ENCODE data around the gene CYP2A7. TPM values are rescaled to one million over a fixed set of nuclear protein-coding genes. Genes with fewer than 3 reads are reported as not detected.

Gene CYP2A7, protein sequence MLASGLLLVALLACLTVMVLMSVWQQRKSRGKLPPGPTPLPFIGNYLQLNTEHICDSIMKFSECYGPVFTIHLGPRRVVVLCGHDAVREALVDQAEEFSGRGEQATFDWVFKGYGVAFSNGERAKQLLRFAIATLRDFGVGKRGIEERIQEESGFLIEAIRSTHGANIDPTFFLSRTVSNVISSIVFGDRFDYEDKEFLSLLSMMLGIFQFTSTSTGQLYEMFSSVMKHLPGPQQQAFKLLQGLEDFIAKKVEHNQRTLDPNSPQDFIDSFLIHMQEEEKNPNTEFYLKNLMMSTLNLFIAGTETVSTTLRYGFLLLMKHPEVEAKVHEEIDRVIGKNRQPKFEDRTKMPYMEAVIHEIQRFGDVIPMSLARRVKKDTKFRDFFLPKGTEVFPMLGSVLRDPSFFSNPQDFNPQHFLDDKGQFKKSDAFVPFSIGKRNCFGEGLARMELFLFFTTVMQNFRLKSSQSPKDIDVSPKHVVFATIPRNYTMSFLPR
- total RNA-seq: not detected in 2 replicates

DNA sequence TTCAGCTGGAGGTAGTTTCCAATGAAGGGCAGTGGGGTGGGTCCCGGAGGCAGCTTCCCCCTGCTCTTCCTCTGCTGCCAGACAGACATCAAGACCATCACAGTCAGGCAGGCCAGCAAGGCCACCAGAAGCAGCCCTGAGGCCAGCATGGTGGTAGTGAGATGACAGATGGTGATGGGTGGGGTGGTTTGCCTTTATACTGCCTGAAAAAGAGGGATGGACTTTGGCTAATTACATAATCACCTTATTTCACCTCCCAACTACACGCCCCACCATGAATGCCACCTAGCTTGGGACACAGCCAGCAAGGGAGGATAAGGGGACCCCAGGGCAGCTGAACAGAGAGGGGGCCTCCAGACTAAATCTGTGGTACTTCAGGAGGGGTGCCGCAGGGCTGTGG is at the start of gene CYP2A7:
Gene CYP2A7 (minus strand): TSS at position 170 of the 400 bp plus-strand sequence. CDS start 21 bp downstream, at position 149.

DNA sequence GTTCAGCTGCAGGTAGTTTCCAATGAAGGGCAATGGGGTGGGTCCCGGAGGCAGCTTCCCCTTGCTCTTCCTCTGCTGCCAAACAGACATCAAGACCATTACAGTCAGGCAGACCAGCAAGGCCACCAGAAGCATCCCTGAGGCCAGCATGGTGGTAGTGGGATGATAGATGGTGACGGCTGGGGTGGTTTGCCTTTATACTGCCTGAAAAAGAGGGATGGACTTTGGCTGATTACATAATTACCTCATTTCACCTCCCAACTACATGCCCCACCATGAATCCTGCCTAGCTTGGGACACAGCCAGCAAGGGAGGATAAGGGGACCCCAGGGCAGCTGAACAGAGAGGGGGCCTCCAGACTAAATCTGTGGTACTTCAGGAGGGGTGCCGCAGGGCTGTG is 31.8 kb downstream of the CYP2A7 start, which contains the start of gene CYP2A6:
Gene CYP2A6 (minus strand): TSS at position 171 of the 400 bp plus-strand sequence. CDS start 21 bp downstream, at position 150.

Other genes with a start within 250 kb of the CYP2A7 start
- gene NUMBL, start 191.6 kb downstream of the CYP2A7 start, total RNA-seq: 12.9 and 19.4 TPM in 2 replicates
- 28.5 and 36.7 TPM in 2 replicates for gene COQ8B, start 165.3 kb downstream of the CYP2A7 start, total RNA-seq
- 10.5 and 12.6 TPM in 2 replicates for gene ITPKC, start 165.1 kb downstream of the CYP2A7 start, total RNA-seq
- gene ACTMAP, start 131.8 kb downstream of the CYP2A7 start, total RNA-seq: 0.37 and 0.57 TPM in 2 replicates
- 33.3 and 61.4 TPM in 2 replicates for gene SNRPA, start 131.0 kb downstream of the CYP2A7 start, total RNA-seq
- 0.18 TPM in 1 of 2 replicates, not detected in the other for gene MIA, start 106.7 kb downstream of the CYP2A7 start, total RNA-seq
- 6.3 and 7.1 TPM in 2 replicates for gene RAB4B, start 104.0 kb downstream of the CYP2A7 start, total RNA-seq
- 70.5 and 73.9 TPM in 2 replicates for gene EGLN2, start 83.0 kb downstream of the CYP2A7 start, total RNA-seq
- not detected in 2 replicates for gene CYP2A6, start 31.8 kb downstream of the CYP2A7 start, total RNA-seq
- gene CYP2B6, start 109.1 kb upstream of the CYP2A7 start, total RNA-seq: not detected in 2 replicates
- gene CYP2A13, start 206.2 kb upstream of the CYP2A7 start, total RNA-seq: not detected in 2 replicates
- not detected in 2 replicates for gene CYP2F1, start 232.2 kb upstream of the CYP2A7 start, total RNA-seq

Data from smooth muscle cell of bladder (primary cell).